ENCODE measurements around the gene ADCY1. TPM values are rescaled to one million over a fixed set of nuclear protein-coding genes. Genes with fewer than 3 reads are reported as not detected.
"Not testable (repeated sequence)": the region's sequence is repeated elsewhere in the genome, so short reads cannot be mapped to it uniquely, and the experiment has no call there.

Gene ADCY1
- total RNA-seq, 4 donors from 2014 or later: under 0.01 to 1.5 (median 0.18) TPM

GRCh38 chr7:45768516-45769394, 194.6 kb downstream of the ADCY1 start:
- peak; percentile 98 to 99 (median 99) for DNase-seq
- not testable (repeated sequence) for H3K9me3 ChIP-seq, H3K4me1 ChIP-seq, H3K36me3 ChIP-seq, H3K27me3 ChIP-seq
- H3K4me3 ChIP-seq: peak overlapping the region; percentile 57 to 84 (median 78)
- TF ChIP-seq CTCF (IDR thresholded peaks at IDR 0.05) (peak in 4 of 6 experiments; percentile 6 to 33 (median 22)), POLR2A (IDR thresholded peaks at IDR 0.05) (peak; percentile 34 to 65)
- H3K27ac ChIP-seq: peak overlapping the region; percentile 82 to 88 (median 87)

GRCh38 chr7:45769626-45770025, 195.5 kb downstream of the ADCY1 start:
- H3K27me3 ChIP-seq, H3K9me3 ChIP-seq, H3K4me1 ChIP-seq, H3K36me3 ChIP-seq: not testable (repeated sequence)
- peak in 1 of 3 donors; percentile 50 for DNase-seq
- Histone ChIP-seq H3K27ac (peak overlapping the region; percentile 82 to 88 (median 87)), H3K4me3 (peak overlapping the region in 1 of 4 donors; percentile 75)

Small RNA genes within 50 kb of the gene (small RNA-seq; reads per million reads assigned to genes)
- gene AC073325.2: 0 reads per million in 2 donors

Measured in Peyer's patch (tissue), 4 donors.